SK-N-MC (cell line): ENCODE data around the gene ARID2.

ENCODE experiments used
- EZH2 ChIP-seq: fragments of 200-600 bp; sonication (generic); IDR thresholded peaks from one replicate; pipeline ENCODE4 v1.6.1; 2017; ENCODE audit warnings: antibody characterized with exemption
- FOXP2 ChIP-seq: optimal IDR thresholded peaks from 2 replicates; pipeline ENCODE3; 2011; ENCODE audit warnings: mild to moderate bottlenecking, moderate library complexity; ENCODE audit not compliant: insufficient read depth; ENCODE audit errors: extremely low read length, control extremely low read depth
- POLR2AphosphoS5 ChIP-seq: IDR thresholded peaks from 2 replicates; pipeline ENCODE4 v1.6.1; 2012; ENCODE audit warnings: mild to moderate bottlenecking, low read depth, low read length, borderline replicate concordance

DNA sequence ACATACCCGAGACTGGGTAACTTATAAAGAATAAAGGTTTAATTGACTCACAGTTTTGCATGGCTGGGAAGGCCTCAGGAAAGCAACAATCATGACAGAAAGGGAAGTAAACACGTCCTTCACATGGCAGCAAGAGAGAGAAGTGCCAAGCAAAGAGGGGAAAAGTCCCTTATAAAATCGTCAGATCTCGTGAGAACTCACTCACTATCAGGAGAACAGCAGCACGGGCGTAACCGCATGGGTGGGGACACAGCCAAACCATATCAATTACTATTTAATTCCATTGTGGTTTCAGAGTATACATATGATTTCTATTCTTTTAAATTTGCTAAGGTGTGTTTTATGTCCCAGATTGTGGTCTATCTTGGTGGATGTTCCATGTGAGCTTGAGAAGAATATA lies 142.9 kb downstream of the ARID2 start:
- TF ChIP-seq POLR2AphosphoS5: no peak
- TF ChIP-seq EZH2: no peak
- no peak for TF ChIP-seq FOXP2
